GM12878 (cell line): ENCODE results near the gene CARD14. TPM values are rescaled to one million over a fixed set of nuclear protein-coding genes. Genes with fewer than 3 reads are reported as not detected.
A peak's percentile ranks its signal among the peaks of the same experiment; 100 is the strongest.

ENCODE experiments used
- ASH2L ChIP-seq: fragments of 300-600, 200-600 bp; sonication (generic); IDR thresholded peaks from 2 replicates; pipeline ENCODE4 v1.6.1; 2017; ENCODE audit warnings: low read depth, mild to moderate bottlenecking, borderline replicate concordance
- ATF7 ChIP-seq: fragments of 450-650 bp; IDR thresholded peaks from 2 replicates; pipeline ENCODE4 v1.6.1; 2016; ENCODE audit warnings: low read depth, mild to moderate bottlenecking
- BHLHE40 ChIP-seq, 2 experiments: fragments of 450-650 bp in 1 of 2; IDR thresholded peaks; 2 replicates each; pipeline ENCODE4 v1.6.1; 2011 to 2017; ENCODE audit warnings: low read depth in 2 of 2, borderline replicate concordance in 1 of 2, improper control_type of control experiment in 1 of 2, low read length in 1 of 2, mild to moderate bottlenecking in 1 of 2
- BMI1 ChIP-seq: fragments of 450-650 bp; IDR thresholded peaks from 2 replicates; pipeline ENCODE4 v1.6.1; 2016; ENCODE audit warnings: mild to moderate bottlenecking, moderate library complexity, borderline replicate concordance
- CHD4 ChIP-seq: fragments of 200-600 bp; sonication (generic); IDR thresholded peaks from 2 replicates; pipeline ENCODE4 v1.6.1; 2016; ENCODE audit warnings: mild to moderate bottlenecking
- CREB1 ChIP-seq: IDR thresholded peaks from 2 replicates; pipeline ENCODE4 v1.6.1; 2012; ENCODE audit warnings: low read depth, mild to moderate bottlenecking, inconsistent platforms
- DPF2 ChIP-seq: fragments of 450-650 bp; IDR thresholded peaks from 2 replicates; pipeline ENCODE4 v1.6.1; 2017; ENCODE audit warnings: mild to moderate bottlenecking
- EZH2 ChIP-seq: IDR thresholded peaks from 2 replicates; pipeline ENCODE4 v1.6.1; 2012; ENCODE audit warnings: low read depth, mild to moderate bottlenecking, control low read depth, inconsistent platforms, low read length, borderline replicate concordance; ENCODE audit not compliant: control insufficient read depth
- FOS ChIP-seq: IDR thresholded peaks from 3 replicates; pipeline ENCODE4 v1.6.1; 2011; ENCODE audit warnings: borderline replicate concordance; ENCODE audit not compliant: insufficient read length; ENCODE audit errors: extremely low read depth
- FOXK2 ChIP-seq: fragments of 450-650 bp; IDR thresholded peaks from 2 replicates; pipeline ENCODE4 v1.6.1; 2017; ENCODE audit warnings: mild to moderate bottlenecking, moderate library complexity
- IKZF2 ChIP-seq, 2 experiments: fragments of 450-650 bp; IDR thresholded peaks; 2 replicates each; pipeline ENCODE4 v1.6.1; 2017; ENCODE audit warnings: mild to moderate bottlenecking in 2 of 2, moderate library complexity in 2 of 2
- IRF3 ChIP-seq: fragments of 450-650 bp; IDR thresholded peaks from 2 replicates; pipeline ENCODE4 v1.6.1; 2014; ENCODE audit warnings: mild to moderate bottlenecking
- KLF5 ChIP-seq: fragments of 450-650 bp; IDR thresholded peaks from 2 replicates; pipeline ENCODE4 v1.6.1; 2014; ENCODE audit warnings: mild to moderate bottlenecking; ENCODE audit not compliant: partially characterized antibody
- PML ChIP-seq: IDR thresholded peaks from 2 replicates; pipeline ENCODE4 v1.6.1; 2012; ENCODE audit warnings: low read length, inconsistent platforms
- POLR2AphosphoS2 ChIP-seq: IDR thresholded peaks from 2 replicates; pipeline ENCODE4 v1.6.1; 2011; ENCODE audit warnings: low read depth, mild to moderate bottlenecking, low read length, improper control_type of control experiment, moderate library complexity
- POU2F2 ChIP-seq: IDR thresholded peaks from 3 replicates; pipeline ENCODE4 v1.6.1; 2011; ENCODE audit warnings: low read depth, mild to moderate bottlenecking, low read length, borderline replicate concordance
- RBBP5 ChIP-seq: fragments of 200-600 bp; sonication (generic); conservative IDR thresholded peaks from 2 replicates; pipeline ENCODE4 v1.6.1; 2016
- RCOR1 ChIP-seq: conservative IDR thresholded peaks from 2 replicates; pipeline ENCODE4 v1.6.1; 2012; ENCODE audit warnings: low read depth, low read length, improper control_type of control experiment
- SMAD5 ChIP-seq: IDR thresholded peaks from 2 replicates; pipeline ENCODE4 v1.6.1; 2016; ENCODE audit warnings: antibody characterized with exemption, low read depth
- SPI1 ChIP-seq: IDR thresholded peaks from 2 replicates; pipeline ENCODE4 v1.6.1; 2011; ENCODE audit warnings: low read depth, mild to moderate bottlenecking, low read length, moderate library complexity, borderline replicate concordance; ENCODE audit not compliant: insufficient read depth
- STAT3 ChIP-seq: IDR thresholded peaks from 2 replicates; pipeline ENCODE4 v1.6.1; 2011; ENCODE audit warnings: low read depth, low read length, improper control_type of control experiment
- ZNF687 ChIP-seq: fragments of 450-650 bp; IDR thresholded peaks from 2 replicates; pipeline ENCODE4 v1.6.1; 2017; ENCODE audit warnings: mild to moderate bottlenecking, moderate library complexity
- polyA plus RNA-seq, 11 experiments: library from polyadenylated mRNA; depleted of rRNA in 4 of 11; unstranded in 6 of 11; stranded (reverse) in 5 of 11; fragments of >200 nt; fragmentation: Nextera tagmentation in 4 of 11; fragmentation: Illumina TruSeq in 1 of 11; extraction: Ambion mirVana in 4 of 11; extraction: Trizol in 1 of 11; gene quantifications; 1 replicate in 1 of 11; 2 replicates in 10 of 11; pipeline versions ENCODE4 v1.2.1 to v1.2.3, GENCODE V29; 2011 to 2016; ENCODE audit warnings: inconsistent platforms in 2 of 11, missing spikeins in 2 of 11, low read depth in 1 of 11
- total RNA-seq, 4 experiments: library from RNA; depleted of rRNA in 3 of 4; stranded (reverse); fragments of >200 nt in 3 of 4; fragmentation: Illumina TruSeq in 1 of 4; extraction: Trizol in 1 of 4; gene quantifications; 2 replicates each; pipeline versions ENCODE4 v1.2.1 to v1.2.3, GENCODE V29; 2013 to 2021
- TF ChIP-seq, protein P1 (sequence below): fragments of 450-650 bp; IDR thresholded peaks from 2 replicates; pipeline ENCODE4 v1.6.1; 2017; ENCODE audit warnings: antibody characterized with exemption, mild to moderate bottlenecking, moderate library complexity

Gene CARD14
- total and polyA plus RNA-seq, 10 of the 15 experiments (the other 5 are each of a cell fraction or from before 2014, with no cell fraction given), result 0.08 to 0.15 TPM; not detected in 8

GRCh38 chr17:80254396-80255251 lies 84.8 kb downstream of the CARD14 start (continued):
- TF ChIP-seq SMAD5 (no peak), ASH2L (no peak), BHLHE40 (IDR thresholded peaks at IDR 0.05; ENCODE audit: borderline replicate concordance in 1 of 2, low read depth in 2 of 2, low read length in 1 of 2) (peak in 1 of 2 experiments; percentile 41; a peak in 2 of 4 replicates), POU2F2 (peak; percentile 85; the same call in 2 of the 3 replicates), RBBP5 (no peak), EZH2 (no peak), KLF5 (no peak), IRF3 (no peak), FOS (no peak), SPI1 (no peak), RCOR1 (no peak), STAT3 (0 out of 2 replicates have a peak, but pooled peaks have one; percentile 27), ZNF687 (0 out of 2 replicates have a peak, but pooled peaks have one; percentile 30), CHD4 (no peak), PML (no peak), ATF7 (0 out of 2 replicates have a peak, but pooled peaks have one; percentile 14), CREB1 (peak; percentile 35; the same call in 1 of the 2 replicates), FOXK2 (no peak), IKZF2 (IDR thresholded peaks at IDR 0.05) (peak; percentile 40 to 47; a peak in 3 of 4 replicates), DPF2 (0 out of 2 replicates have a peak, but pooled peaks have one; percentile 33), BMI1 (no peak), POLR2AphosphoS2 (no peak)
- TF ChIP-seq, protein P1, sequence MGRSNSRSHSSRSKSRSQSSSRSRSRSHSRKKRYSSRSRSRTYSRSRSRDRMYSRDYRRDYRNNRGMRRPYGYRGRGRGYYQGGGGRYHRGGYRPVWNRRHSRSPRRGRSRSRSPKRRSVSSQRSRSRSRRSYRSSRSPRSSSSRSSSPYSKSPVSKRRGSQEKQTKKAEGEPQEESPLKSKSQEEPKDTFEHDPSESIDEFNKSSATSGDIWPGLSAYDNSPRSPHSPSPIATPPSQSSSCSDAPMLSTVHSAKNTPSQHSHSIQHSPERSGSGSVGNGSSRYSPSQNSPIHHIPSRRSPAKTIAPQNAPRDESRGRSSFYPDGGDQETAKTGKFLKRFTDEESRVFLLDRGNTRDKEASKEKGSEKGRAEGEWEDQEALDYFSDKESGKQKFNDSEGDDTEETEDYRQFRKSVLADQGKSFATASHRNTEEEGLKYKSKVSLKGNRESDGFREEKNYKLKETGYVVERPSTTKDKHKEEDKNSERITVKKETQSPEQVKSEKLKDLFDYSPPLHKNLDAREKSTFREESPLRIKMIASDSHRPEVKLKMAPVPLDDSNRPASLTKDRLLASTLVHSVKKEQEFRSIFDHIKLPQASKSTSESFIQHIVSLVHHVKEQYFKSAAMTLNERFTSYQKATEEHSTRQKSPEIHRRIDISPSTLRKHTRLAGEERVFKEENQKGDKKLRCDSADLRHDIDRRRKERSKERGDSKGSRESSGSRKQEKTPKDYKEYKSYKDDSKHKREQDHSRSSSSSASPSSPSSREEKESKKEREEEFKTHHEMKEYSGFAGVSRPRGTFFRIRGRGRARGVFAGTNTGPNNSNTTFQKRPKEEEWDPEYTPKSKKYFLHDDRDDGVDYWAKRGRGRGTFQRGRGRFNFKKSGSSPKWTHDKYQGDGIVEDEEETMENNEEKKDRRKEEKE, result no peak
